Spleen (tissue), 7 donors: ENCODE results near the gene ZNF620.

Source experiments
- CTCF ChIP-seq, 11 experiments: fragments of 200-600 bp in 7 of 11; fragments of 450-650 bp in 4 of 11; sonication (generic) in 4 of 11; IDR thresholded peaks in 8 of 11; conservative IDR thresholded peaks in 3 of 11; 1 replicate in 7 of 11; 2 replicates in 4 of 11; pipeline versions ENCODE4 v1.4.0 to v1.8.0; 2016 to 2021; ENCODE audit warnings: antibody characterized with exemption in 11 of 11, inconsistent platforms in 4 of 11, mild to moderate bottlenecking in 1 of 11
- POLR2AphosphoS5 ChIP-seq, 3 donors: sonication (generic); formaldehyde crosslinking; IDR thresholded peaks; one replicate each; pipeline ENCODE4 v1.5.1; 2017; ENCODE audit warnings: antibody characterized with exemption in 3 of 3
- donor health status: DM: no; HTN: no; CAD: no; lungs with moderate emphysema.
- donor health status: DM: no; HTN: no; CAD: no.
- donor health status: DM: no; HTN: no; CAD: no.

DNA sequence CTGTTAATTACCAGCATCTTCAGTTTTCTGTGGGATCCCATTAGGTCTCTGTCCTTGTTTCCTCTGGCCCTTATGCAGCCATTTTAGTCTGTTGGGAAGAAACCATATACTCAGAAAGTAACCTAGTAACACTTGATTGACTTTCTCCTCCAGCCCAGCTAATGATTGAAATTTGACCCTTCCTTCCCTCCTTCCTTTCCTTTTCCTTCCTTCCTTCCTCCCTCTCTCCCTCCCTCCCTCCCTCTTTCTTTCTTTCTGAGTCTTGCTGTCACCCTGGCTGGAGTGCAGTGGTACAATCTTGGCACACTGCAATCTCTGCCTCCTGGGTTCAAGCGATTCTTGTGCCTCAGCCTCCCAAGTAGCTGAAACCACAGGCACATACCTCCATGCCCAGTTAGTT, 5.9 kb upstream of the ZNF620 start:
- TF ChIP-seq CTCF (IDR thresholded peaks at IDR 0.05 in 8 of 11, conservative IDR thresholded peaks at IDR 0.05 in 3 of 11) (no peak), POLR2AphosphoS5 (IDR thresholded peaks at IDR 0.05) (no peak)
